HepG2 (cell line): ENCODE data around the gene RPRML. TPM values are rescaled to one million over a fixed set of nuclear protein-coding genes. Genes with fewer than 3 reads are reported as not detected.

Experiments
- ATAC-seq: fragments of 200-7000 bp; cut with Tn5 transposase; 3 replicates; pipeline ENCODE4 v1.9.1; 2020; ENCODE audit warnings: mild to moderate bottlenecking, moderate library complexity
- BruUV-seq: library from RNA; stranded (reverse); fragments of 400-500 nt; replicated peaks from 2 replicates; lab custom pipeline; 2021; lab: Mats Ljungman, UMichigan
- CTCF ChIA-PET: fragments of 300-600 bp; formaldehyde crosslinking; extraction: SDS; loops from one replicate; lab custom pipeline; 2021; ENCODE audit warnings: low total read pairs, inconsistent platforms, low intra/inter-chr PET ratio; lab: Yijun Ruan, JAX
- POLR2A ChIA-PET: fragments of 350-600 bp; sonication (Branson Sonifier 250); formaldehyde crosslinking; loops from one replicate; lab custom pipeline; 2020; ENCODE audit warnings: antibody characterized with exemption, inconsistent platforms; lab: Yijun Ruan, JAX
- DNase-seq: peaks from one replicate; pipeline ENCODE4 v3.0.0-alpha.2; 2015; ENCODE audit warnings: low spot score
- FAIRE-seq: peaks from 3 replicates; lab custom pipeline; 2011; peaks lifted over from hg19 to GRCh38; lab: Jason Lieb, UNC
- H2AFZ ChIP-seq: one replicate; pipeline ENCODE4 v1.6.1; 2011; ENCODE audit warnings: low read length, inconsistent platforms
- H3K27ac ChIP-seq: fragments of 300-600 bp; 3 replicates; pipeline ENCODE4 v1.8.0; 2011; ENCODE audit warnings: mixed run types, mild to moderate bottlenecking, mixed read lengths, low read length, inconsistent platforms; ENCODE audit not compliant: insufficient read depth; ENCODE audit errors: extremely low read length
- H3K27me3 ChIP-seq, 2 experiments: fragments of 200-600 bp in 1 of 2; 2 replicates in 1 of 2; 3 replicates in 1 of 2; pipeline versions ENCODE4 v1.6.0 to v1.8.0; 2011; ENCODE audit warnings: low read length in 2 of 2, mild to moderate bottlenecking in 2 of 2, moderate library complexity in 2 of 2, inconsistent platforms in 1 of 2; ENCODE audit not compliant: insufficient read depth in 2 of 2, control insufficient read depth in 1 of 2
- H3K36me3 ChIP-seq, 2 experiments: fragments of 200-600 bp in 1 of 2; replicated peaks in 1 of 2; 2 replicates in 1 of 2; 3 replicates in 1 of 2; pipeline versions ENCODE4 v1.5.1 to v1.8.0; 2011; ENCODE audit warnings: low read length in 2 of 2, inconsistent platforms in 1 of 2; ENCODE audit not compliant: insufficient read depth in 2 of 2, control insufficient read depth in 1 of 2
- H3K4me1 ChIP-seq: 2 replicates; pipeline ENCODE4 v1.5.1; 2012; ENCODE audit warnings: low read length, inconsistent platforms; ENCODE audit not compliant: insufficient read depth
- H3K4me2 ChIP-seq: 2 replicates; pipeline ENCODE4 v1.6.0; 2011; ENCODE audit warnings: low read depth, low read length, inconsistent platforms
- H3K4me3 ChIP-seq, 3 experiments: fragments of 200-600 bp in 1 of 3; sonication (generic), shearing (Covaris generic) in 1 of 3; replicated peaks in 1 of 3; 2 replicates each; pipeline ENCODE4 v1.5.1; 2011 to 2016; ENCODE audit warnings: low read length in 3 of 3, inconsistent platforms in 2 of 3, low read depth in 2 of 3, mild to moderate bottlenecking in 2 of 3, control low read depth in 1 of 3, mixed read lengths in 1 of 3; ENCODE audit not compliant: insufficient read depth in 1 of 3
- H3K79me2 ChIP-seq: one replicate; pipeline ENCODE4 v1.6.1; 2011; ENCODE audit warnings: low read length, inconsistent platforms; ENCODE audit not compliant: insufficient read depth
- H3K9ac ChIP-seq: 2 replicates; pipeline ENCODE4 v1.6.0; 2011; ENCODE audit warnings: mild to moderate bottlenecking, low read depth, low read length, inconsistent platforms; ENCODE audit not compliant: insufficient read depth
- H3K9me3 ChIP-seq: 2 replicates; pipeline ENCODE4 v1.5.1; 2012; ENCODE audit warnings: mild to moderate bottlenecking, low read length
- H4K20me1 ChIP-seq: 2 replicates; pipeline ENCODE4 v1.6.0; 2011; ENCODE audit warnings: inconsistent platforms, mild to moderate bottlenecking, low read length, moderate library complexity; ENCODE audit not compliant: insufficient read depth
- AGO1 ChIP-seq: fragments of 200-400 bp; formaldehyde crosslinking; IDR thresholded peaks from 2 replicates; pipeline ENCODE4 v1.6.1; 2017; ENCODE audit warnings: mild to moderate bottlenecking, low read depth, low read length, moderate library complexity; ENCODE audit not compliant: poor library complexity, severe bottlenecking
- FOXP1 ChIP-seq, 2 experiments: fragments of 450-650 bp in 1 of 2; IDR thresholded peaks; 2 replicates each; pipeline ENCODE4 v1.6.1; 2017 to 2018; ENCODE audit warnings: antibody characterized with exemption in 1 of 2
- ISL2 ChIP-seq: sonication (generic); formaldehyde crosslinking; IDR thresholded peaks from 2 replicates; pipeline ENCODE4 v1.5.0; 2020; ENCODE audit warnings: missing genetic modification reagents
- NR2F6 ChIP-seq, 2 experiments: IDR thresholded peaks; 2 replicates each; pipeline ENCODE4 v1.6.1; 2016; ENCODE audit warnings: antibody characterized with exemption in 1 of 2, mild to moderate bottlenecking in 1 of 2
- RFX3 ChIP-seq: IDR thresholded peaks from 2 replicates; pipeline ENCODE4 v1.6.1; 2016; ENCODE audit warnings: missing biosample characterization, missing genetic modification reagents
- SMC3 ChIP-seq: IDR thresholded peaks from 2 replicates; pipeline ENCODE4 v1.6.1; 2011; ENCODE audit warnings: low read length, improper control_type of control experiment
- ZMYM3 ChIP-seq: sonication (generic); formaldehyde crosslinking; IDR thresholded peaks from 2 replicates; pipeline ENCODE4 v1.5.1; 2020; ENCODE audit warnings: mild to moderate bottlenecking, missing genetic modification reagents
- WGBS: methylation state at CpG from one replicate; pipeline ENCODE4 v1.1.6; 2017; ENCODE audit warnings: low lambda C conversion rate; 5-methylcytosine and 5-hydroxymethylcytosine counted together
- in situ Hi-C: cut with HindIII; loops from 2 replicates; pipeline ENCODE4 v1.10.0; 2017; ENCODE audit warnings: low pct_unique_long_range_greater_than_20kb; ENCODE audit not compliant: extremely low pct_ligation_motif_present
- intact Hi-C: fragments of 100-400 bp; cut with micrococcal nuclease; formaldehyde crosslinking; loops from one replicate; pipeline ENCODE4 v1.10.0; 2022; ENCODE audit not compliant: unreplicated experiment
- polyA plus RNA-seq, 8 experiments: library from polyadenylated mRNA; depleted of rRNA in 3 of 8; stranded (reverse) in 7 of 8; unstranded in 1 of 8; fragments of >200 nt; fragmentation: Illumina TruSeq in 4 of 8; extraction: Trizol in 4 of 8; gene quantifications; 2 replicates each; pipeline versions ENCODE4 v1.2.1 to v1.2.3, GENCODE V29; 2011 to 2016; ENCODE audit warnings: low read depth in 4 of 8, missing spikeins in 1 of 8, mixed read lengths in 1 of 8; ENCODE audit not compliant: insufficient read depth in 1 of 8
- total RNA-seq, 5 experiments: library from RNA; depleted of rRNA; stranded (reverse); fragments of >200 nt; fragmentation: Illumina TruSeq; extraction: Trizol; gene quantifications; 2 replicates each; pipeline ENCODE4 v1.2.3, GENCODE V29; 2016; ENCODE audit warnings: low read depth in 1 of 5
- TF ChIP-seq, protein P1 (sequence below): sonication (generic); formaldehyde crosslinking; IDR thresholded peaks from 2 replicates; pipeline ENCODE4 v1.4.0; 2020; ENCODE audit warnings: missing genetic modification reagents, borderline replicate concordance
- TF ChIP-seq, protein P2 (sequence below): conservative IDR thresholded peaks from 2 replicates; pipeline ENCODE4 v1.6.1; 2018; ENCODE audit warnings: missing genetic modification reagents
- TF ChIP-seq, protein P3 (sequence below): fragments of 450-650 bp; IDR thresholded peaks from 2 replicates; pipeline ENCODE4 v1.6.1; 2017; ENCODE audit warnings: mild to moderate bottlenecking

Gene RPRML
- total and polyA plus RNA-seq, 2 of the 13 experiments (the other 11 are each of a cell fraction or from before 2014, with no cell fraction given), result not detected

DNA sequence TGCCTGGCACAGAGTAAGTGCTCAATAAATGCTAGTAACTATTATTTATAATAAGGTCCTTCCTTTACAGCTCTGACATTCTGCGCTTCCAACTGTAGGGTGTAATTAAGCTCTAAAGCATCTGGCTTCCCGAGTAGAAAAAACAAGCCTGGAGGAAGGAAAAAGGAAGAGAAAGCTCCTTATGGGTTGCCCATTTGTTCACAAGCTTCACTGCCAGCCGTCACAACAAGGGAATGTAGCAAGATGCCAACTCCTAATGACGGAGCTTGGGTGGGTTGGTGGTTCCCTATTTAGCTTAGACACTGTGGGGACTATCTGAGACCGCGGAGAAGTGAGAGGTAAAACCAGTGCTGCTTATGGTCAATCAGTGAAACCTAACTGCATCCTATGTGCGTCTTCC, 7.3 kb upstream of the RPRML start:
- Histone ChIP-seq H3K4me2 (no peak overlapping the region), H3K9me3 (no peaks in the 10 kb centered on the region), H2AFZ (no peak overlapping the region), H3K4me3 (no peak overlapping the region), H3K36me3 (no peaks in the 10 kb centered on the region), H3K27ac (no peak overlapping the region), H4K20me1 (no peaks in the 10 kb centered on the region), H3K79me2 (no peaks in the 10 kb centered on the region), H3K4me1 (peaks cover 39% of the 10 kb centered on the region), H3K27me3 (0 out of 5 replicates have a peak, but pooled peaks cover 0 to 1% of the 10 kb centered on the region in 2 experiments), H3K9ac (no peak overlapping the region)
- WGBS, result 76% methylated on average over 7 of the region's 7 CpGs
- in situ Hi-C loops (no loop called here), intact Hi-C loops (loop anchor here (2.0 kb wide), 1 partner anchor 72 kb away; no protein-coding TSS in a partner anchor)
- FAIRE-seq (no peak), ATAC-seq (no peak), DNase-seq (no peak)
- ChIA-PET POLR2A (no interaction called here), CTCF (no interaction called here)
- TF ChIP-seq RFX3 (no peak), AGO1 (no peak), SMC3 (no peak), ISL2 (CRISPR knock-in tag) (no peak)
- TF ChIP-seq, protein P1, sequence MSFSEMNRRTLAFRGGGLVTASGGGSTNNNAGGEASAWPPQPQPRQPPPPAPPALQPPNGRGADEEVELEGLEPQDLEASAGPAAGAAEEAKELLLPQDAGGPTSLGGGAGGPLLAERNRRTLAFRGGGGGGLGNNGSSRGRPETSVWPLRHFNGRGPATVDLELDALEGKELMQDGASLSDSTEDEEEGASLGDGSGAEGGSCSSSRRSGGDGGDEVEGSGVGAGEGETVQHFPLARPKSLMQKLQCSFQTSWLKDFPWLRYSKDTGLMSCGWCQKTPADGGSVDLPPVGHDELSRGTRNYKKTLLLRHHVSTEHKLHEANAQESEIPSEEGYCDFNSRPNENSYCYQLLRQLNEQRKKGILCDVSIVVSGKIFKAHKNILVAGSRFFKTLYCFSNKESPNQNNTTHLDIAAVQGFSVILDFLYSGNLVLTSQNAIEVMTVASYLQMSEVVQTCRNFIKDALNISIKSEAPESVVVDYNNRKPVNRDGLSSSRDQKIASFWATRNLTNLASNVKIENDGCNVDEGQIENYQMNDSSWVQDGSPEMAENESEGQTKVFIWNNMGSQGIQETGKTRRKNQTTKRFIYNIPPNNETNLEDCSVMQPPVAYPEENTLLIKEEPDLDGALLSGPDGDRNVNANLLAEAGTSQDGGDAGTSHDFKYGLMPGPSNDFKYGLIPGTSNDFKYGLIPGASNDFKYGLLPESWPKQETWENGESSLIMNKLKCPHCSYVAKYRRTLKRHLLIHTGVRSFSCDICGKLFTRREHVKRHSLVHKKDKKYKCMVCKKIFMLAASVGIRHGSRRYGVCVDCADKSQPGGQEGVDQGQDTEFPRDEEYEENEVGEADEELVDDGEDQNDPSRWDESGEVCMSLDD (CRISPR knock-in tag), result no peak
- BruUV-seq, result no TSS peak

DNA sequence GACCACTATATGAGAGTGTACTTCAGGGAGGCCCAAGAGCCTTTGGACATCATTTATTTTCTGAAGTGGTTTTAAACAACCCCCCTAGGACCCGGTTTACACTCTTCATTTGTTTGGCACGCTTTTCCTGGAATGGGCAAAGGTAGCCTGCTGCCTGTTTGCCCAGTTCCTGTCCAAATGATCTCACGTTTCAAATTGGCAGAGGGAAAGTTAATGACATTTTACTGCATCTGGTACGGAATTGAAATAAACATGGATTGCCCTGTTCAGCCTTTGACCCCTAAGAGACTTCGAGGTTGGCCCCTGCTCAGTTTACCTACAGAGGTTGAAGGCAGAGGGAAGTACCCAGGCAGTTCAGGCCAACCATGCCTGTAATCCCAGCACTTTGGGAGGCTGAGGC, 5.8 kb upstream of the RPRML start:
- no peak overlapping the region for H3K4me3 ChIP-seq
- ATAC-seq (peak; percentile 11; the same call in 2 of the 3 replicates), DNase-seq (peak; percentile 49), FAIRE-seq (no peak)
- 0 out of 5 replicates have a peak, but pooled peaks cover 0 to 1% of the 10 kb centered on the region in 2 experiments for H3K27me3 ChIP-seq
- 2% methylated on average over 5 of the region's 5 CpGs for WGBS
- CTCF ChIA-PET, result no interaction called here
- no peaks in the 10 kb centered on the region for H3K36me3 ChIP-seq
- intact Hi-C loops (no loop called here), in situ Hi-C loops (no loop called here)
- no TSS peak for BruUV-seq
- no peaks in the 10 kb centered on the region for H3K79me2 ChIP-seq
- peaks cover 39% of the 10 kb centered on the region for H3K4me1 ChIP-seq
- POLR2A ChIA-PET, result interaction anchor here (1.0 kb wide), 1 partner anchor 9 kb away, joined by 3 read pairs; no protein-coding TSS in a partner anchor
- H3K27ac ChIP-seq, result no peak overlapping the region
- no peak overlapping the region for H2AFZ ChIP-seq
- H4K20me1 ChIP-seq, result no peaks in the 10 kb centered on the region
- H3K9ac ChIP-seq, result no peak overlapping the region
- no peaks in the 10 kb centered on the region for H3K9me3 ChIP-seq
- H3K4me2 ChIP-seq, result peak overlapping the region; percentile 14
- TF ChIP-seq NR2F6 (IDR thresholded peaks at IDR 0.05) (0 out of 2 replicates have a peak, but pooled peaks have one; percentile 8), NR2F6 (CRISPR knock-in tag; IDR thresholded peaks at IDR 0.05) (no peak), ZMYM3 (CRISPR knock-in tag) (0 out of 2 replicates have a peak, but pooled peaks have one; percentile 20), FOXP1 (IDR thresholded peaks at IDR 0.05) (no peak), FOXP1 (CRISPR knock-in tag; IDR thresholded peaks at IDR 0.05) (0 out of 2 replicates have a peak, but pooled peaks have one; percentile 23)
- TF ChIP-seq, protein P2, sequence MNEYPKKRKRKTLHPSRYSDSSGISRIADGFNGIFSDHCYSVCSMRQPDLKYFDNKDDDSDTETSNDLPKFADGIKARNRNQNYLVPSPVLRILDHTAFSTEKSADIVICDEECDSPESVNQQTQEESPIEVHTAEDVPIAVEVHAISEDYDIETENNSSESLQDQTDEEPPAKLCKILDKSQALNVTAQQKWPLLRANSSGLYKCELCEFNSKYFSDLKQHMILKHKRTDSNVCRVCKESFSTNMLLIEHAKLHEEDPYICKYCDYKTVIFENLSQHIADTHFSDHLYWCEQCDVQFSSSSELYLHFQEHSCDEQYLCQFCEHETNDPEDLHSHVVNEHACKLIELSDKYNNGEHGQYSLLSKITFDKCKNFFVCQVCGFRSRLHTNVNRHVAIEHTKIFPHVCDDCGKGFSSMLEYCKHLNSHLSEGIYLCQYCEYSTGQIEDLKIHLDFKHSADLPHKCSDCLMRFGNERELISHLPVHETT (CRISPR knock-in tag), result no peak
- TF ChIP-seq, protein P3, sequence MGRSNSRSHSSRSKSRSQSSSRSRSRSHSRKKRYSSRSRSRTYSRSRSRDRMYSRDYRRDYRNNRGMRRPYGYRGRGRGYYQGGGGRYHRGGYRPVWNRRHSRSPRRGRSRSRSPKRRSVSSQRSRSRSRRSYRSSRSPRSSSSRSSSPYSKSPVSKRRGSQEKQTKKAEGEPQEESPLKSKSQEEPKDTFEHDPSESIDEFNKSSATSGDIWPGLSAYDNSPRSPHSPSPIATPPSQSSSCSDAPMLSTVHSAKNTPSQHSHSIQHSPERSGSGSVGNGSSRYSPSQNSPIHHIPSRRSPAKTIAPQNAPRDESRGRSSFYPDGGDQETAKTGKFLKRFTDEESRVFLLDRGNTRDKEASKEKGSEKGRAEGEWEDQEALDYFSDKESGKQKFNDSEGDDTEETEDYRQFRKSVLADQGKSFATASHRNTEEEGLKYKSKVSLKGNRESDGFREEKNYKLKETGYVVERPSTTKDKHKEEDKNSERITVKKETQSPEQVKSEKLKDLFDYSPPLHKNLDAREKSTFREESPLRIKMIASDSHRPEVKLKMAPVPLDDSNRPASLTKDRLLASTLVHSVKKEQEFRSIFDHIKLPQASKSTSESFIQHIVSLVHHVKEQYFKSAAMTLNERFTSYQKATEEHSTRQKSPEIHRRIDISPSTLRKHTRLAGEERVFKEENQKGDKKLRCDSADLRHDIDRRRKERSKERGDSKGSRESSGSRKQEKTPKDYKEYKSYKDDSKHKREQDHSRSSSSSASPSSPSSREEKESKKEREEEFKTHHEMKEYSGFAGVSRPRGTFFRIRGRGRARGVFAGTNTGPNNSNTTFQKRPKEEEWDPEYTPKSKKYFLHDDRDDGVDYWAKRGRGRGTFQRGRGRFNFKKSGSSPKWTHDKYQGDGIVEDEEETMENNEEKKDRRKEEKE, result no peak
